Pancreas (tissue), 10 donors: ENCODE data around the gene MYO9A. TPM values are rescaled to one million over a fixed set of nuclear protein-coding genes. Genes with fewer than 3 reads are reported as not detected.

Experiments
- ATAC-seq, 4 donors: fragments of 200-7000 bp; cut with Tn5 transposase; one replicate each; pipeline versions ENCODE4 v1.8.0 to v1.9.1; 2020; ENCODE audit warnings: mild to moderate bottlenecking in 4 of 4, moderate library complexity in 4 of 4
- DNase-seq, 6 donors: peaks; one replicate each; pipeline ENCODE4 v3.0.0-alpha.2; 2020
- FAIRE-seq: peaks from 2 replicates; lab custom pipeline; 2012; peaks lifted over from hg19 to GRCh38; lab: Jason Lieb, UNC
- H3K27ac ChIP-seq, 4 donors: fragments of 200-600 bp; sonication (generic); 1 replicate in 3 of 4; 2 replicates in 1 of 4; pipeline versions ENCODE4 v1.5.0 to v1.8.0; 2020
- H3K27me3 ChIP-seq, 4 donors: fragments of 200-600 bp; one replicate each; pipeline ENCODE4 v1.8.0; 2021
- H3K36me3 ChIP-seq, 3 donors: fragments of 200-600 bp; sonication (generic) in 1 of 3; one replicate each; pipeline versions ENCODE4 v1.5.0 to v1.8.0; 2020 to 2021
- H3K4me1 ChIP-seq, 3 donors: fragments of 200-600 bp; one replicate each; pipeline ENCODE4 v1.8.0; 2021
- H3K4me3 ChIP-seq, 4 donors: fragments of 200-600 bp; sonication (generic) in 2 of 4; one replicate each; pipeline versions ENCODE4 v1.5.0 to v1.8.0; 2020 to 2021
- H3K9me3 ChIP-seq, 4 donors: fragments of 200-600 bp; one replicate each; pipeline ENCODE4 v1.8.0; 2021
- CTCF ChIP-seq, 4 donors: fragments of 200-600 bp; sonication (generic) in 3 of 4; IDR thresholded peaks; one replicate each; pipeline versions ENCODE4 v1.5.0 to v1.8.0; 2021; ENCODE audit warnings: antibody characterized with exemption in 4 of 4
- WGBS, 2 donors: extraction: QIAGEN DNeasy Blood & Tissue Kit; methylation state at CpG; one replicate each; pipeline ENCODE4 v1.1.7; 2013; 5-methylcytosine and 5-hydroxymethylcytosine counted together
- intact Hi-C, 3 donors: fragments of 100-400 bp; cut with DNase I; formaldehyde crosslinking; loops; one replicate each; pipeline versions ENCODE4 v1.11.1 to v1.14.2; 2022
- polyA plus RNA-seq, 2 donors: library from polyadenylated mRNA; stranded (reverse); fragments of 200-250 nt; gene quantifications; one replicate each; pipeline ENCODE4 v1.2.3, GENCODE V29; 2013
- total RNA-seq, 6 donors: library from RNA; stranded (reverse); fragmentation: NEBNext Ultra II Directional in 4 of 6; extraction: Animal tissue kit (Norgen Biotek cat#: 25700) in 4 of 6; gene quantifications; one replicate each; pipeline versions ENCODE4 v1.2.1 to v1.2.4, GENCODE V29; 2021 to 2023
- donor health status: healthy with polysubstance abuse.
- donor health status: DM: no; HTN: no; CAD: no; lungs with moderate emphysema.
- donor health status: DM: no; HTN: no; CAD: no.
- donor health status: control.
- donor health status: control.
- donor health status: Bipolar disorder and iron deficiency.
- donor health status: DM: yes; HTN: yes; CAD: no.
- donor health status: DM: no; HTN: no; CAD: no.
- donor health status: DM: no; HTN: no; CAD: no.
- donor health status: DM: yes; HTN: yes; CAD: no.

The MYO9A gene
- total and polyA plus RNA-seq, 8 donors: 1.2 to 21.0 (median 7.8) TPM

GRCh38 chr15:72096796-72097195 lies 21.2 kb downstream of the MYO9A start:
- DNase-seq: no peak
- intact Hi-C loops: no loop called here
- Histone ChIP-seq H3K27me3 (no peaks in the 10 kb centered on the region), H3K4me3 (no peak overlapping the region), H3K27ac (no peak overlapping the region), H3K9me3 (no peaks in the 10 kb centered on the region), H3K4me1 (no peaks in the 10 kb centered on the region), H3K36me3 (no peaks in the 10 kb centered on the region)
- WGBS, 2 donors: 85 to 94% methylated on average over 1 of the region's 1 CpG
- ATAC-seq: no peak
- TF ChIP-seq CTCF (IDR thresholded peaks at IDR 0.05): no peak
- FAIRE-seq: no peak

GRCh38 chr15:72092691-72093090 lies 25.3 kb downstream of the MYO9A start:
- Histone ChIP-seq H3K4me3 (no peak overlapping the region), H3K4me1 (no peaks in the 10 kb centered on the region), H3K27ac (no peak overlapping the region), H3K36me3 (no peaks in the 10 kb centered on the region), H3K27me3 (no peaks in the 10 kb centered on the region), H3K9me3 (no peaks in the 10 kb centered on the region)
- intact Hi-C loops: loop anchor here in 1 of 3 donors (5.0 kb wide), 1 partner anchor 55 kb away; no protein-coding TSS in a partner anchor
- no peak for TF ChIP-seq CTCF (IDR thresholded peaks at IDR 0.05)
- DNase-seq: no peak
- no peak for FAIRE-seq
- no peak for ATAC-seq

- no peak for ATAC-seq
- WGBS, 2 donors: 99 to 100% methylated on average over 3 of the region's 3 CpGs
- Histone ChIP-seq H3K27ac (no peak overlapping the region), H3K9me3 (no peaks in the 10 kb centered on the region), H3K36me3 (no peaks in the 10 kb centered on the region), H3K4me1 (no peaks in the 10 kb centered on the region), H3K4me3 (no peak overlapping the region), H3K27me3 (no peaks in the 10 kb centered on the region)
- DNase-seq: no peak
- TF ChIP-seq CTCF (IDR thresholded peaks at IDR 0.05): no peak
- no peak for FAIRE-seq
- intact Hi-C loops: loop anchor here in 1 of 3 donors (5.0 kb wide), 1 partner anchor 55 kb away; no protein-coding TSS in a partner anchor
Observed at GRCh38 chr15:72092006-72092405, 25.9 kb downstream of the MYO9A start.

GRCh38 chr15:72086920-72087648 lies 30.9 kb downstream of the MYO9A start:
- no peaks in the 10 kb centered on the region for H3K9me3 ChIP-seq
- no peak for FAIRE-seq
- 88 to 91% methylated on average over 9 of the region's 9 CpGs for WGBS, 2 donors
- intact Hi-C loops: no loop called here
- H3K36me3 ChIP-seq: no peaks in the 10 kb centered on the region
- no peaks in the 10 kb centered on the region for H3K4me1 ChIP-seq
- no peaks in the 10 kb centered on the region for H3K27me3 ChIP-seq
- H3K4me3 ChIP-seq: no peak overlapping the region
- ATAC-seq: no peak
- TF ChIP-seq CTCF (IDR thresholded peaks at IDR 0.05): no peak
- no peak overlapping the region for H3K27ac ChIP-seq
- no peak for DNase-seq

GRCh38 chr15:72086010-72086697 lies 31.8 kb downstream of the MYO9A start:
- FAIRE-seq: no peak
- intact Hi-C loops: no loop called here
- H3K36me3 ChIP-seq: no peaks in the 10 kb centered on the region
- WGBS, 2 donors: 90 to 92% methylated on average over 10 to 11 of the region's 11 CpGs
- no peaks in the 10 kb centered on the region for H3K27me3 ChIP-seq
- TF ChIP-seq CTCF (IDR thresholded peaks at IDR 0.05): no peak
- H3K4me3 ChIP-seq: no peak overlapping the region
- ATAC-seq: peak in 2 of 4 donors; percentile 39 to 82
- no peaks in the 10 kb centered on the region for H3K4me1 ChIP-seq
- no peaks in the 10 kb centered on the region for H3K9me3 ChIP-seq
- peak in 1 of 6 donors; percentile 13 for DNase-seq
- H3K27ac ChIP-seq: no peak overlapping the region
